NCI-H2107 treated with DMSO at 0.1 percent for 48 hours (cell line): ENCODE measurements around the gene SPG11.
A peak's percentile ranks its signal among the peaks of the same experiment; 100 is the strongest.
"Not testable (repeated sequence)": the region's sequence is repeated elsewhere in the genome, so short reads cannot be mapped to it uniquely, and the experiment has no call there.

Experiments used
- DNase-seq: peaks from one replicate; lab custom pipeline; 2025; ENCODE audit not compliant: unreplicated experiment; lab: John Stamatoyannopoulos, UW

Gene SPG11

GRCh38 chr15:44569316-44569715 lies 94.1 kb downstream of the SPG11 start:
- DNase-seq, result no peak

GRCh38 chr15:44568338-44568737 lies 95.1 kb downstream of the SPG11 start:
- no peak for DNase-seq

- no peak for DNase-seq
These were observed 97.3 kb downstream of the SPG11 start for GRCh38 chr15:44566155-44566540.

GRCh38 chr15:44565387-44566154 lies 97.9 kb downstream of the SPG11 start:
- no peak for DNase-seq

GRCh38 chr15:44560926-44561325 lies 102.5 kb downstream of the SPG11 start:
- DNase-seq, result not testable (repeated sequence)

GRCh38 chr15:44554934-44555723 lies 108.3 kb downstream of the SPG11 start:
- DNase-seq, result no peak

- DNase-seq, result no peak
These were observed 112.7 kb downstream of the SPG11 start for GRCh38 chr15:44550734-44551133.

GRCh38 chr15:44550256-44550655 lies 113.2 kb downstream of the SPG11 start:
- DNase-seq, result no peak

GRCh38 chr15:44549152-44549551 lies 114.3 kb downstream of the SPG11 start:
- not testable (repeated sequence) for DNase-seq

GRCh38 chr15:44545913-44546802 lies 117.3 kb downstream of the SPG11 start:
- DNase-seq, result no peak

GRCh38 chr15:44544745-44545144 lies 118.7 kb downstream of the SPG11 start:
- not testable (repeated sequence) for DNase-seq

- DNase-seq, result no peak
These were observed 120.9 kb downstream of the SPG11 start for GRCh38 chr15:44542596-44542995.

- no peak for DNase-seq
These were observed 122.0 kb downstream of the SPG11 start for GRCh38 chr15:44541282-44541958.

GRCh38 chr15:44537735-44538240 lies 125.7 kb downstream of the SPG11 start:
- no peak for DNase-seq

- peak; percentile 78 for DNase-seq
These were observed 126.3 kb downstream of the SPG11 start, which contains the start of gene EIF3J for GRCh38 chr15:44536962-44537734. TSS of gene EIF3J (plus strand) at chr15:44537147. CDS start at chr15:44537195, 48 bp downstream.

GRCh38 chr15:44536302-44536961 lies 127.0 kb downstream of the SPG11 start:
- peak; percentile 64 for DNase-seq

GRCh38 chr15:44535523-44536301 lies 127.8 kb downstream of the SPG11 start:
- DNase-seq, result no peak

GRCh38 chr15:44535092-44535491 lies 128.4 kb downstream of the SPG11 start:
- DNase-seq, result no peak
